Naive thymus-derived CD4-positive, alpha-beta T cell (primary cell): ENCODE data around the gene YEATS4. TPM values are rescaled to one million over a fixed set of nuclear protein-coding genes. Genes with fewer than 3 reads are reported as not detected.

ENCODE experiments used
- ATAC-seq: fragments of 150-1000 bp; cut with Tn5 transposase; 2 replicates; pipeline ENCODE4 v1.10.0; 2021; ENCODE audit warnings: mild to moderate bottlenecking, moderate library complexity
- CTCF ChIA-PET: fragments of 350-600 bp; sonication (Branson Sonifier 250); formaldehyde crosslinking; loops from one replicate; lab custom pipeline; 2021; ENCODE audit warnings: antibody characterized with exemption; lab: Charles Lee
- POLR2A ChIA-PET: fragments of 350-600 bp; sonication (Branson Sonifier 250); formaldehyde crosslinking; loops from one replicate; lab custom pipeline; 2021; ENCODE audit warnings: antibody characterized with exemption, inconsistent platforms; lab: Charles Lee
- DNase-seq, 9 donors: peaks; one replicate each; pipeline versions ENCODE4 v3.0.0 to v3.0.0-alpha.2; 2020 to 2022; ENCODE audit warnings: mixed read lengths in 1 of 9
- H3K27ac ChIP-seq: one replicate; pipeline ENCODE4 v1.7.0; 2013; ENCODE audit warnings: mild to moderate bottlenecking, low read depth, low read length, moderate library complexity
- H3K27me3 ChIP-seq, 2 donors: one replicate each; pipeline ENCODE4 v1.7.0; 2013; ENCODE audit warnings: low read length in 2 of 2, mild to moderate bottlenecking in 2 of 2, moderate library complexity in 2 of 2; ENCODE audit not compliant: control insufficient read depth in 2 of 2, insufficient read depth in 2 of 2
- H3K36me3 ChIP-seq, 3 experiments: 1 replicate in 2 of 3; 2 replicates in 1 of 3; pipeline ENCODE4 v1.7.0; 2013; ENCODE audit warnings: low read length in 3 of 3, mild to moderate bottlenecking in 3 of 3, moderate library complexity in 1 of 3; ENCODE audit not compliant: insufficient read depth in 3 of 3, control insufficient read depth in 2 of 3
- H3K4me1 ChIP-seq, 2 donors: one replicate each; pipeline ENCODE4 v1.7.0; 2013; ENCODE audit warnings: low read length in 2 of 2, mild to moderate bottlenecking in 2 of 2, moderate library complexity in 1 of 2; ENCODE audit not compliant: control insufficient read depth in 2 of 2, insufficient read depth in 2 of 2
- H3K4me3 ChIP-seq: 2 replicates; pipeline ENCODE4 v1.7.0; 2013; ENCODE audit warnings: mild to moderate bottlenecking, low read length
- H3K9me3 ChIP-seq, 3 experiments: 1 replicate in 2 of 3; 2 replicates in 1 of 3; pipeline ENCODE4 v1.7.0; 2013; ENCODE audit warnings: low read length in 3 of 3; ENCODE audit not compliant: control insufficient read depth in 2 of 3
- H3K27ac Mint-ChIP-seq, 9 donors: one replicate each; pipeline ENCODE4 v1.8.0; 2020 to 2022; ENCODE audit warnings: mixed read lengths in 9 of 9, mild to moderate bottlenecking in 8 of 9, moderate library complexity in 5 of 9, inconsistent platforms in 2 of 9
- H3K27me3 Mint-ChIP-seq, 5 donors: one replicate each; pipeline ENCODE4 v1.8.0; 2021 to 2022; ENCODE audit warnings: mixed read lengths in 5 of 5, mild to moderate bottlenecking in 1 of 5
- H3K36me3 Mint-ChIP-seq, 5 donors: one replicate each; pipeline ENCODE4 v1.8.0; 2020 to 2022; ENCODE audit warnings: mixed read lengths in 5 of 5, mild to moderate bottlenecking in 3 of 5, inconsistent platforms in 1 of 5
- H3K4me1 Mint-ChIP-seq, 7 donors: one replicate each; pipeline ENCODE4 v1.8.0; 2020 to 2022; ENCODE audit warnings: mixed read lengths in 7 of 7, mild to moderate bottlenecking in 3 of 7, inconsistent platforms in 1 of 7
- H3K4me3 Mint-ChIP-seq, 10 donors: one replicate each; pipeline ENCODE4 v1.8.0; 2020 to 2022; ENCODE audit warnings: mild to moderate bottlenecking in 10 of 10, mixed read lengths in 10 of 10, moderate library complexity in 6 of 10, inconsistent platforms in 2 of 10
- H3K9me3 Mint-ChIP-seq, 11 donors: one replicate each; pipeline ENCODE4 v1.8.0; 2020 to 2022; ENCODE audit warnings: mixed read lengths in 11 of 11, mild to moderate bottlenecking in 4 of 11, inconsistent platforms in 1 of 11, moderate library complexity in 1 of 11
- intact Hi-C, 2 donors: fragments of 100-400 bp; cut with micrococcal nuclease; formaldehyde crosslinking; loops; one replicate each; pipeline ENCODE4 v1.15.1; 2023
- polyA plus RNA-seq, 2 donors: library from polyadenylated mRNA; unstranded; fragments of 300-500 nt; fragmentation: Illumina TruSeq; gene quantifications; one replicate each; pipeline ENCODE4 v1.2.3, GENCODE V29; 2021
- total RNA-seq, 6 experiments: library from RNA in 5 of 6; stranded (reverse) in 5 of 6; gene quantifications; 1 replicate in 5 of 6; 2 replicates in 1 of 6; pipeline ENCODE4 v1.2.3 and lab custom pipeline; 2021 to 2026

Gene YEATS4
- total and polyA plus RNA-seq, 7 experiments from 2014 or later = 16.5 to 61.0 (median 29.0) TPM

DNA sequence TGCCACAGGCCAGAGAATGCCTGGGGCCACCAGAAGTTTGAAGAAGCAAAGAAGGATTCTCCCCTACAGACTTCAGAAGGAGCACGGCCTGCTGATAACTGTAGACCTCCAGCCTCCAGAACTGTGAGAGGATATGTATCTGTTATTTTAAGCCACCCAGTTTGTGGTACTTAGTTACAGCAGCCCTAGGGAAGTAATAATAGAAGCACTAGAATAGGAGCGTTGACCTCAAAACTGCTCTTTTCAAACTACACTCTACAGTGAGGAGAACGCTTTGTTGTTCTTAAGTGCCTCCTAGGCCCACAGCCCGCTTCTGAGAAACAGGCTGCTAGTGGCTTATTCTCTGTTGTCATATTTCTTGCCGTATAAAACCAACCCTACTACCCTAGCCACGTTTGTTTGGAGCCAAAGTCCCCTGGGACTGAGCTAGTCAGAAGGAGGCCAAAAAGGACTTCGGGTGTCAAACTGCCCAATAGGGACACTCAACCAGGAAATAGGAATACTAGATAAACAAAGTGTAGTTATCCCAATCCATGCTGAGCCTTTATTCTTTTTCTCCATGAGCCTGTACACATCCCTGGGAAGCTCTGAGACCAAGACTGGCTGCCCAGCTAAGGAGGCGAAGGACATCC is 72.2 kb downstream of the YEATS4 start:
- H3K4me1 Mint-ChIP-seq = no peaks in the 10 kb centered on the region
- H3K27me3 Mint-ChIP-seq = no peaks in the 10 kb centered on the region
- H3K4me3 Mint-ChIP-seq = no peak overlapping the region
- no peaks in the 10 kb centered on the region for H3K36me3 ChIP-seq
- peaks cover 0 to 6% (median 0%) of the 10 kb centered on the region in 5 donors for H3K36me3 Mint-ChIP-seq
- no peak overlapping the region for H3K27ac ChIP-seq
- no peaks in the 10 kb centered on the region for H3K4me1 ChIP-seq
- DNase-seq (no peak), ATAC-seq (no peak)
- no peaks in the 10 kb centered on the region for H3K9me3 Mint-ChIP-seq
- H3K27me3 ChIP-seq = no peaks in the 10 kb centered on the region
- intact Hi-C loops = no loop called here
- no peak overlapping the region for H3K4me3 ChIP-seq
- CTCF ChIA-PET = interaction anchor here (0.6 kb wide), 1 partner anchor 54 kb away, joined by 3 read pairs; no protein-coding TSS in a partner anchor
- POLR2A ChIA-PET = no interaction called here
- no peaks in the 10 kb centered on the region for H3K9me3 ChIP-seq
- H3K27ac Mint-ChIP-seq = no peak overlapping the region

DNA sequence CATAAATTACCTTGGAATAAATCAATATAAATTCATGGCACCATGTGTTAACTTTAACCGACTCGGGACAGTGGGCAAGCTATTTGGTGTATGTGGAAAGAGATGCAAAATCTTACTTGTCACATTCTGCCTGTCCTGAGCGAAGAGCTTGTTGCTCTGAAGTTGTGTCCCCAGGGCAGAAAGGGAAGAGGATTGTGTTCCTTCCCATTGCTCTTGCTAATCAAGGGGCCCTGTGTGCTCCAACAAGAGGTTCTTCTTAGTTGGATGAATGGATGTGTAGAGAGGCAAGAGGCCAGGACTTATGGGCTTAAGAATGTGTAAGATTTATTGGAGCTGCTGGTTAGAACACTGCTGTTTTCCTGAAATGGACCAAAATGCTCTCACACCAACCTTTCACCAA is 74.1 kb downstream of the YEATS4 start:
- Mint-ChIP-seq H3K27me3 (no peaks in the 10 kb centered on the region), H3K9me3 (no peaks in the 10 kb centered on the region), H3K4me1 (no peaks in the 10 kb centered on the region), H3K4me3 (no peak overlapping the region), H3K27ac (no peak overlapping the region), H3K36me3 (peaks cover 0 to 6% (median 0%) of the 10 kb centered on the region in 5 donors)
- no peaks in the 10 kb centered on the region for H3K4me1 ChIP-seq
- no peaks in the 10 kb centered on the region for H3K9me3 ChIP-seq
- ATAC-seq (no peak), DNase-seq (no peak)
- H3K4me3 ChIP-seq = no peak overlapping the region
- intact Hi-C loops = no loop called here
- CTCF ChIA-PET = no interaction called here
- no peaks in the 10 kb centered on the region for H3K36me3 ChIP-seq
- POLR2A ChIA-PET = no interaction called here
- H3K27me3 ChIP-seq = no peaks in the 10 kb centered on the region
- no peak overlapping the region for H3K27ac ChIP-seq

DNA sequence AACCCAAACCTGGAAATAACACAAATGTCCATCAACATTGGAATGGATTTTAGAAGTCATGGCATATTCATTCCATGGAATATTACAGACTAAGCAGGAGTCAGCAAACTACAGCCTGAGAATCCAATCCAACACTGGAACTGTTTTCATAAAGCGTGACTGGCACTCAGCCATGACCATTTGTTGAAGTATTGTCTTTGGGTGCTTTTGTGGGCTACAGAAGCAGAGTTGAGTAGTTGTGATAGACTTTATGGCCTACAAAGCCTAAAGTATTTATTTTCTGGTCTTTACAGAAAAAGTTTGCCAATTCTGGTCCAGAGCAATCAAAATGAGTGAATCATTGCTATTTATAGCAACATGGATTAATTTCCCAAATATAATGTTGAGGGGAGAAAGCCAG is 76.1 kb downstream of the YEATS4 start:
- DNase-seq (no peak), ATAC-seq (no peak)
- POLR2A ChIA-PET = interaction anchor here (0.7 kb wide), 1 partner anchor 1400 kb away, joined by 3 read pairs; no protein-coding TSS in a partner anchor
- H3K4me1 ChIP-seq = no peaks in the 10 kb centered on the region
- H3K4me3 ChIP-seq = no peak overlapping the region
- no peak overlapping the region for H3K4me3 Mint-ChIP-seq
- H3K36me3 ChIP-seq = no peaks in the 10 kb centered on the region
- H3K9me3 ChIP-seq = no peaks in the 10 kb centered on the region
- H3K27me3 Mint-ChIP-seq = peaks cover 0 to 2% (median 0%) of the 10 kb centered on the region in 5 donors
- CTCF ChIA-PET = no interaction called here
- intact Hi-C loops = no loop called here
- H3K27ac Mint-ChIP-seq = peak overlapping the region in 1 of 9 donors; percentile 58
- no peaks in the 10 kb centered on the region for H3K4me1 Mint-ChIP-seq
- no peaks in the 10 kb centered on the region for H3K9me3 Mint-ChIP-seq
- no peaks in the 10 kb centered on the region for H3K36me3 Mint-ChIP-seq
- no peak overlapping the region for H3K27ac ChIP-seq
- H3K27me3 ChIP-seq = no peaks in the 10 kb centered on the region

DNA sequence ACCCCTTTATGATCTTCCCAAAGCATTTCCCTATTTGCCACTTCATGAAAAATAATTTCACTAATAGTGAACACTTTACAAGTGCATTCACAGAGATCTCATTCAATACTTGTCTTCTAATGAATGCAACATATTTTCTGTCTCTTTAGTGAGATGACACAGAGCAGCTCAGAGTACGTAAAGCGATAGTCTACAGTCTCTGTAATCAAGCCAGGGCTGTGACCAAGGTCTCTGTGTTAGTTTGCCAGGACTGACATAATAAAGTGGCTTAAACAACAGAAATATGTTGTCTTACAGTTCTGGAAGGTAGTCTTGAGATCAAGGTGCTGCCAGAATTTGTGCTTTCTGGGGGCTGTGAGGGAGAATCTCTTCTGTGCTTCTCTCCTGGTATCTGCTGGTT is 77.5 kb downstream of the YEATS4 start:
- Mint-ChIP-seq H3K27ac (no peak overlapping the region), H3K36me3 (no peaks in the 10 kb centered on the region), H3K4me3 (no peak overlapping the region), H3K9me3 (no peaks in the 10 kb centered on the region), H3K4me1 (no peaks in the 10 kb centered on the region), H3K27me3 (peaks cover 0 to 2% (median 0%) of the 10 kb centered on the region in 5 donors)
- ChIA-PET CTCF (no interaction called here), POLR2A (no interaction called here)
- H3K27ac ChIP-seq = no peak overlapping the region
- ATAC-seq (no peak), DNase-seq (no peak)
- intact Hi-C loops = no loop called here
- no peak overlapping the region for H3K4me3 ChIP-seq
- no peaks in the 10 kb centered on the region for H3K4me1 ChIP-seq
- no peaks in the 10 kb centered on the region for H3K36me3 ChIP-seq
- H3K9me3 ChIP-seq = no peaks in the 10 kb centered on the region
- H3K27me3 ChIP-seq = no peaks in the 10 kb centered on the region

DNA sequence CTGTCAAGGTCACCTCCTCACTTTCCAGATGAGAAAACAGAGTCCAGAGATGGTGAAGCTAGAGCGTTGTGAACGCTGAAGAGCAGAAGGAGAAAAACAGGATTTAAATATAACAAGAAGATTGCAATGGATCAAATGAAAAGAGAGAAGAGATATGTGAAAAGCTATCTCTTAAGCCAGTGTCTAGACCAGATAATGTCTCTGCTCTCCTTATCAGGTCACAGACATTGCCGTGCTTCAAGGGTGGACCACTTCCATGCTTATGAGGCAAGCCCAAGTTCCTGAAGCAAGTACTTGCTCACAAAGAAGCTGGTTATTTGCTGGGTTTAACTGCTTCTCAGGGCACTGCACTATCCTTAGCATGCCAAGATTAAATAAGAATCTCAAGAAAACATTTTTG is 79.0 kb downstream of the YEATS4 start:
- Histone ChIP-seq H3K27me3 (no peaks in the 10 kb centered on the region), H3K36me3 (no peaks in the 10 kb centered on the region), H3K9me3 (no peaks in the 10 kb centered on the region), H3K4me1 (no peaks in the 10 kb centered on the region), H3K4me3 (no peak overlapping the region), H3K27ac (no peak overlapping the region)
- no peak overlapping the region for H3K27ac Mint-ChIP-seq
- no peaks in the 10 kb centered on the region for H3K4me1 Mint-ChIP-seq
- H3K9me3 Mint-ChIP-seq = peaks cover 0 to 3% (median 0%) of the 10 kb centered on the region in 11 donors
- ATAC-seq (no peak), DNase-seq (no peak)
- H3K4me3 Mint-ChIP-seq = no peak overlapping the region
- peaks cover 0 to 2% (median 0%) of the 10 kb centered on the region in 5 donors for H3K27me3 Mint-ChIP-seq
- CTCF ChIA-PET = interaction anchor here (0.7 kb wide), 1 partner anchor 781 kb away, joined by 3 read pairs; no protein-coding TSS in a partner anchor
- H3K36me3 Mint-ChIP-seq = peaks cover 0 to 4% (median 0%) of the 10 kb centered on the region in 5 donors
- POLR2A ChIA-PET = no interaction called here
- intact Hi-C loops = no loop called here

DNA sequence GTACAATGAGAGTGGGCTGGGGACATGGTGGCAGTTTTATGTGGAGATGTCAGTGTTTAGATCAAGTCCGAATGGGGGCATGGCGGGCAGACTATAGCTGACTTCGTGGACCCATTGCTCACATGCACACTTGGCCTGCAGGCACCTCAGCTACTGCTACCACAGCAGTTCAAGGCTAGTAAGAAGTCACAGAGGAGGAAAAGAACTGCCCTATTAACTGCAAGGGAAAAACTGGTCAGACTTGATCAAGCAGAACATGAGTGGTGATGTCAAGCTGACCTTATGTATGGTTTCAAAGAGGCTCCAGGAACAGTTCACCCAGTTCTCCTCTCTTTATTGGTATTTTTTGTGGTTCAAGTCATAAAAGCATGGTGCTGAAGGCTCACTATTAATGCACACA is 80.5 kb downstream of the YEATS4 start:
- intact Hi-C loops = no loop called here
- Mint-ChIP-seq H3K36me3 (peaks cover 0 to 4% (median 0%) of the 10 kb centered on the region in 5 donors), H3K9me3 (peaks cover 0 to 3% (median 0%) of the 10 kb centered on the region in 11 donors), H3K27ac (no peak overlapping the region), H3K27me3 (peaks cover 0 to 2% (median 0%) of the 10 kb centered on the region in 5 donors), H3K4me1 (no peaks in the 10 kb centered on the region), H3K4me3 (no peak overlapping the region)
- Histone ChIP-seq H3K4me1 (no peaks in the 10 kb centered on the region), H3K27ac (no peak overlapping the region), H3K9me3 (no peaks in the 10 kb centered on the region), H3K4me3 (no peak overlapping the region), H3K36me3 (no peaks in the 10 kb centered on the region), H3K27me3 (no peaks in the 10 kb centered on the region)
- ATAC-seq (no peak), DNase-seq (no peak)
- ChIA-PET POLR2A (no interaction called here), CTCF (no interaction called here)
